HL-60 (cell line): ENCODE measurements around the gene EBNA1BP2.
"Not testable (repeated sequence)": the region's sequence is repeated elsewhere in the genome, so short reads cannot be mapped to it uniquely, and the experiment has no call there.

Experiments
- DNase-seq, 2 experiments: peaks; one replicate each; pipeline ENCODE4 v3.0.0-alpha.2; 2010 to 2020; ENCODE audit warnings: low read depth in 1 of 2, low spot score in 1 of 2
- H3K27ac ChIP-seq: fragments of 250-450 bp; sonication (Bioruptor Pico); replicated peaks from 2 replicates; pipeline ENCODE4 v1.5.1; 2020; ENCODE audit warnings: mild to moderate bottlenecking, moderate library complexity
- H3K27me3 ChIP-seq: fragments of 250-450 bp; sonication (Bioruptor Pico); 2 replicates; pipeline ENCODE4 v1.5.1; 2021; ENCODE audit warnings: mild to moderate bottlenecking, moderate library complexity; ENCODE audit not compliant: insufficient read depth, poor library complexity, severe bottlenecking
- H3K4me3 ChIP-seq: replicated peaks from 2 replicates; pipeline ENCODE4 v1.5.1; 2011; ENCODE audit warnings: mild to moderate bottlenecking, control low read depth, low read length; ENCODE audit not compliant: insufficient read depth
- GABPA ChIP-seq: IDR thresholded peaks from 2 replicates; pipeline ENCODE4 v1.6.1; 2012; ENCODE audit warnings: low read depth
- POLR2AphosphoS5 ChIP-seq: IDR thresholded peaks from 2 replicates; pipeline ENCODE4 v1.6.1; 2012; ENCODE audit warnings: low read depth
- SPI1 ChIP-seq: IDR thresholded peaks from 2 replicates; pipeline ENCODE4 v1.6.1; 2012; ENCODE audit warnings: low read depth, mild to moderate bottlenecking, borderline replicate concordance
- TF ChIP-seq, protein P1 (sequence below): IDR thresholded peaks from one replicate; pipeline ENCODE4 v1.5.1; 2011; ENCODE audit warnings: low read length, control low read depth, inconsistent platforms; ENCODE audit not compliant: insufficient read depth
- TF ChIP-seq, protein P2 (sequence below): IDR thresholded peaks from 2 replicates; pipeline ENCODE4 v1.6.1; 2012; ENCODE audit warnings: low read depth; ENCODE audit not compliant: insufficient replicate concordance

EBNA1BP2 gene

DNA sequence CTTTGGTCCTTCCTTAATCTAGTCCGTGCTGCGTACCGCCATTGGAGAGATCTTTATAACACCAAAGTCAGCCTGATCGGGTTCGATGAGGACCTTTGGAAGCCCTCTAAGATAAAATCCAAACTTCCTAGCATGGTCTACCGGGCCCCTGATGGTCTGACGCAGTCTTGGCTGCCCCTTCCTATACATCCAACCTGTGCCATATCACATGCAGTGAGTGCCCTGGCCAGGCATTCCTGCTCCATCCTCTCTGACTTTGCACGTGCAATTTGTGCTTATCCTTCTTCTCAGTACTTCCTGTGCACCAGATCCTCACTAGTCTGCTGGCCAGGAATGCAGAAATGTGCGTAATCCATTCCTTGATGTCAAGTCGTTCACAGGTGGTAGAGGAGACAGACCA is 45.7 kb upstream of the EBNA1BP2 start:
- TF ChIP-seq, protein P1, sequence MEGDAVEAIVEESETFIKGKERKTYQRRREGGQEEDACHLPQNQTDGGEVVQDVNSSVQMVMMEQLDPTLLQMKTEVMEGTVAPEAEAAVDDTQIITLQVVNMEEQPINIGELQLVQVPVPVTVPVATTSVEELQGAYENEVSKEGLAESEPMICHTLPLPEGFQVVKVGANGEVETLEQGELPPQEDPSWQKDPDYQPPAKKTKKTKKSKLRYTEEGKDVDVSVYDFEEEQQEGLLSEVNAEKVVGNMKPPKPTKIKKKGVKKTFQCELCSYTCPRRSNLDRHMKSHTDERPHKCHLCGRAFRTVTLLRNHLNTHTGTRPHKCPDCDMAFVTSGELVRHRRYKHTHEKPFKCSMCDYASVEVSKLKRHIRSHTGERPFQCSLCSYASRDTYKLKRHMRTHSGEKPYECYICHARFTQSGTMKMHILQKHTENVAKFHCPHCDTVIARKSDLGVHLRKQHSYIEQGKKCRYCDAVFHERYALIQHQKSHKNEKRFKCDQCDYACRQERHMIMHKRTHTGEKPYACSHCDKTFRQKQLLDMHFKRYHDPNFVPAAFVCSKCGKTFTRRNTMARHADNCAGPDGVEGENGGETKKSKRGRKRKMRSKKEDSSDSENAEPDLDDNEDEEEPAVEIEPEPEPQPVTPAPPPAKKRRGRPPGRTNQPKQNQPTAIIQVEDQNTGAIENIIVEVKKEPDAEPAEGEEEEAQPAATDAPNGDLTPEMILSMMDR = no peak
- TF ChIP-seq GABPA = no peak
- TF ChIP-seq, protein P2, sequence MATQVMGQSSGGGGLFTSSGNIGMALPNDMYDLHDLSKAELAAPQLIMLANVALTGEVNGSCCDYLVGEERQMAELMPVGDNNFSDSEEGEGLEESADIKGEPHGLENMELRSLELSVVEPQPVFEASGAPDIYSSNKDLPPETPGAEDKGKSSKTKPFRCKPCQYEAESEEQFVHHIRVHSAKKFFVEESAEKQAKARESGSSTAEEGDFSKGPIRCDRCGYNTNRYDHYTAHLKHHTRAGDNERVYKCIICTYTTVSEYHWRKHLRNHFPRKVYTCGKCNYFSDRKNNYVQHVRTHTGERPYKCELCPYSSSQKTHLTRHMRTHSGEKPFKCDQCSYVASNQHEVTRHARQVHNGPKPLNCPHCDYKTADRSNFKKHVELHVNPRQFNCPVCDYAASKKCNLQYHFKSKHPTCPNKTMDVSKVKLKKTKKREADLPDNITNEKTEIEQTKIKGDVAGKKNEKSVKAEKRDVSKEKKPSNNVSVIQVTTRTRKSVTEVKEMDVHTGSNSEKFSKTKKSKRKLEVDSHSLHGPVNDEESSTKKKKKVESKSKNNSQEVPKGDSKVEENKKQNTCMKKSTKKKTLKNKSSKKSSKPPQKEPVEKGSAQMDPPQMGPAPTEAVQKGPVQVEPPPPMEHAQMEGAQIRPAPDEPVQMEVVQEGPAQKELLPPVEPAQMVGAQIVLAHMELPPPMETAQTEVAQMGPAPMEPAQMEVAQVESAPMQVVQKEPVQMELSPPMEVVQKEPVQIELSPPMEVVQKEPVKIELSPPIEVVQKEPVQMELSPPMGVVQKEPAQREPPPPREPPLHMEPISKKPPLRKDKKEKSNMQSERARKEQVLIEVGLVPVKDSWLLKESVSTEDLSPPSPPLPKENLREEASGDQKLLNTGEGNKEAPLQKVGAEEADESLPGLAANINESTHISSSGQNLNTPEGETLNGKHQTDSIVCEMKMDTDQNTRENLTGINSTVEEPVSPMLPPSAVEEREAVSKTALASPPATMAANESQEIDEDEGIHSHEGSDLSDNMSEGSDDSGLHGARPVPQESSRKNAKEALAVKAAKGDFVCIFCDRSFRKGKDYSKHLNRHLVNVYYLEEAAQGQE = no peak
- no peak for TF ChIP-seq POLR2AphosphoS5
- no peak for TF ChIP-seq SPI1
- DNase-seq = no peak
- H3K27me3 ChIP-seq = no peaks in the 10 kb centered on the region
- H3K27ac ChIP-seq = no peak overlapping the region
- H3K4me3 ChIP-seq = no peak overlapping the region

DNA sequence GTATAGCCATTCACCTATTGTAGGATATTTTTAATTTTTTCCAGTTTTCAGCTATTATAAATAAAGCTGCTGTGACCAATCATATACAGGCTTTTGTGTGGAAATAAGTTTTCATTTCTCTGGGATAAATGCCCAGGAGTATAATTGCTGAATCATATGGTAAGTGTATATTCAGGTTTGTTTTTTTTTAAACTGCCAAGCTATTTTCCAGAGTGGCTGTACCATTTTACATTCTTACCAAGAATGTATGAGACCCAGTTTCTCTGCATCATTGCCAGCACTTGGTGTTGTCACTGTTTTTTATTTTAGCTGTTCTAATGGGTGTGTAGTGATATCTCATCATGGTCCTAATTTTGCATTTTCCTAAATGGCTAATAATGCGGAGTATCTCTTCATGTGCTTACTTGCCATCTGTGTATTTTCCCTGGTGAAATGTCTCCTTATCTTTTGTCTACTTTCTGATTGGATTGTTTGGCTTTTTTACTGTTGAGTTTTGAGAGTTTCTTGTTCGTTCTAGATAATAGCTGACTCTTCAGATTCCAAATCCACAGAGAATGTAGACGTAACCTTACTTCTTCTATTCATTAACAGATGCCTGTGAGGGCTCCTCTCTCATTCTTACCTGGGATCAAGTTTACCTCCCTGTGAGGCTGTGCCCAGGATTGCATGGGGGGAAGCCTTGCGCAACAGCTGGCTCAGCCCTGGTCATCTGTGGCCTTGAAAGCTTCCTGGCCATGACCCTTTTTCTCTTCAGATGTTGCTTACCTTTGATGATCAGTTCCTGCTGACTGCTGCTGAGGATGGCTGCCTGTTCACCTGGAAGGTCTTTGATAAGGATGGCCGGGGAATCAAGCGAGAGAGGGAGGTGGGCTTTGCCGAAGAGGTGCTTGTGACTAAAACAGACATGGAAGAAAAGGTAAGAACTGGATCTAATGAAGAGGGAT is 42.7 kb upstream of the EBNA1BP2 start:
- no peaks in the 10 kb centered on the region for H3K27me3 ChIP-seq
- no peak overlapping the region for H3K27ac ChIP-seq
- no peak for DNase-seq
- no peak overlapping the region for H3K4me3 ChIP-seq
- TF ChIP-seq, protein P1 = no peak

DNA sequence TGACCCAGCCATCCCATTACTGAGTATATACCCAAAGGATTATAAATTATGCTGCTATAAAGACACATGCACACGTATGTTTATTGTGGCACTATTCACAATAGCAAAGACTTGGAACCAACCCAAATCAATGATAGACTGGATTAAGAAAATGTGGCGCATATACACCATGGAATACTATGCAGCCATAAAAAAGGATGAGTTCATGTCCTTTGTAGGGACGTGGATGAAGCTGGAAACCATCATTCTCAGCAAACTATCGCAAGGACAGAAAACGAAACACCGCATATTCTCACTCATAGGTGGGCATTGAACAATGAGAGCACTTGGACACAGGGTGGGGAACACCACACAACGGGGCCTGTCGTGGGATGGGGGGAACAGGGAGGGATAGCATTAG is 36.2 kb upstream of the EBNA1BP2 start:
- H3K27ac ChIP-seq, H3K27me3 ChIP-seq, DNase-seq, H3K4me3 ChIP-seq: not testable (repeated sequence)

DNA sequence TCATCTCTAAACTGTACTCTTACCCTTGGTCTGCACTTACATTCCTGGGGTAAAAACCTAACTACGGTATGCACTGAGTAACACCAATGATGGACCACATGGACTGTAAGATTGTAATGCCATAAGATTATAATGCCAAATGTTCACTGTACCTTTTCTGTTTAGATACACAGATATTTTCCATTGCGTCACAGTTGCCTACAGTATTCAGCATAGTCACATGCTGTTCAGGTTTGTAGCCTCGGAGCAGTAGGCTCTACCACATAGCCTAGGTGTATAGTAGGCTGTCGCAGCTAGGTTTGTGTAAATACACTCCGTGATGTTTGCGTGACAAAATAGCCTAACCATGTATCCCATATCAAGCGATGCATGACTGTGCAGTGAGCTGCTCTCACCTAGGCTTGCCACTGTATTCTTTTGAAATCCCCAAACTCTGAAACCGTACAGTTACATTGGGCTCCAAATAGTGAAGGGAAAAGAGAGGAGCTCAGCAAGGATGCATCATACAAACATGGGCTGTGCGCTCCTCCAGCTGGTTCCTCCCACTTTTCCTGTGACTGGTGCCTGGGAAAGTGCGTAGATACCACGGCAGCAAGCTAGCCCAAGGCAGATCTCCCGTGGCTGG is 35.3 kb upstream of the EBNA1BP2 start:
- no peak overlapping the region for H3K27ac ChIP-seq
- no peak for DNase-seq

More for the DNA sequence above, 35.3 kb upstream of the EBNA1BP2 start:
- Histone ChIP-seq H3K27me3 (no peaks in the 10 kb centered on the region), H3K4me3 (no peak overlapping the region)
- TF ChIP-seq, protein P1 = no peak
- TF ChIP-seq GABPA (no peak), POLR2AphosphoS5 (no peak), SPI1 (no peak)
- TF ChIP-seq, protein P2 = no peak
